ENCODE data around the gene UGCG.
"Not testable (repeated sequence)": the region's sequence is repeated elsewhere in the genome, so short reads cannot be mapped to it uniquely, and the experiment has no call there.

The UGCG gene

DNA sequence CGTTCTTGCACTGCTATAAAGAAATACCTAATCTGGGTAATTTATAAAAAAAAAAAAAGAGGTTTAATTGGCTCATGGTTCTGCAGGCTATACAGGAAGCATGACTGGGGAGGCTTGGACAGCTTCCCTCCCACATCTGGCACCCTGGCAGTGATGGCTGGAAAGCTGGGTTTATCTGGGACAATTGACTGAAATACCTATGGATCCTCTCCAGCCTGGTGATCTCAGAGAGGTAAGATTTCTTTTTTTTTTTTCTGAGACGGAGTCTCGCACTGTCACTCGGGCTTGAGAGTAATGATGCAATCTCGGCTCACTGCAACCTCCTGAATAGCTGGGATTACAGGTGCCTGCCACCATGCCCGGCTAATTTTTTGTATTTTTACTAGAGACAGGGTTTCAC is 22.7 kb upstream of the UGCG start:
- no peak for DNase-seq (ENCODE audit: low read depth in 1 of 2, low spot score in 1 of 2)
- in situ Hi-C loops (cut with HindIII; ENCODE audit: low pct_unique_long_range_greater_than_20kb, low sequenced_read_pairs) = no loop called here
- no peak for TF ChIP-seq JUND (IDR thresholded peaks at IDR 0.05; ENCODE audit: low read depth)

DNA sequence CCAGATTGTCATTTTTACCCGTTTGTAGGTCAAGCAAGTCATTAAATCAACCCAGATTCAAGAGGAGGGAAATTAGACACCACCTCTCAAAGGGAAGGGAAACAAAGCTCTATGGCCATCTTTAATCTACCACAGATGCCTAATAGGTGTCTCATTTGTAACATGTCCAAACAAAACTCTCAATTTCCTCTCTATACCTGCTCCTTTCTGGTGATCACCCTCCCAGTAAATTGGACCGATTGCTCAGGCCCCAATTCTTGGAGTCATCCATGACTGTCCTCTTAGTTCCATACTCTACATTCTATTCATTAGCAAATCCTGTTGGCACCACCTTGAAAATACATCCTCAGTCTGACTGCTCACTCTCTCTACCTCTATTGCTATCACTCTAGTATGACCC is 22.1 kb upstream of the UGCG start:
- no peak for TF ChIP-seq JUND (IDR thresholded peaks at IDR 0.05; ENCODE audit: low read depth)
- in situ Hi-C loops (cut with HindIII; ENCODE audit: low pct_unique_long_range_greater_than_20kb, low sequenced_read_pairs) = no loop called here
- no peak for DNase-seq (ENCODE audit: low read depth in 1 of 2, low spot score in 1 of 2)

DNA sequence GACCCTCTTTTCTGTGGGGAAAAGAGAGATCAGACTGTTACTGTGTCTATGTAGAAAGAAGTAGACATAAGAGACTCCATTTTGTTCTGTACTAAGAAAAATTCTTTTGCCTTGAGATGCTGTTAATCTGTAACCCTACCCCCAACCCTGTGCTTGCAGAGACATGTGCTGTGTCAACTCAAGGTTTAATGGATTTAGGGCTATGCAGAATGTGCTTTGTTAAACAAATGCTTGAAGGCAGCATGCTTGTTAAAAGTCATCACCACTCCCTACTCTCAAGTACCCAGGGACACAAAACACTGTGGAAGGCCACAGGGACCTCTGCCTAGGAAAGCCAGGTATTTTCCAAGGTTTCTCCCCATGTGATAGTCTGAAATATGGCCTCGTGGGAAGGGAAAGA is 21.3 kb upstream of the UGCG start:
- in situ Hi-C loops (cut with HindIII; ENCODE audit: low pct_unique_long_range_greater_than_20kb, low sequenced_read_pairs); DNase-seq (ENCODE audit: low read depth in 1 of 2, low spot score in 1 of 2): not testable (repeated sequence)

DNA sequence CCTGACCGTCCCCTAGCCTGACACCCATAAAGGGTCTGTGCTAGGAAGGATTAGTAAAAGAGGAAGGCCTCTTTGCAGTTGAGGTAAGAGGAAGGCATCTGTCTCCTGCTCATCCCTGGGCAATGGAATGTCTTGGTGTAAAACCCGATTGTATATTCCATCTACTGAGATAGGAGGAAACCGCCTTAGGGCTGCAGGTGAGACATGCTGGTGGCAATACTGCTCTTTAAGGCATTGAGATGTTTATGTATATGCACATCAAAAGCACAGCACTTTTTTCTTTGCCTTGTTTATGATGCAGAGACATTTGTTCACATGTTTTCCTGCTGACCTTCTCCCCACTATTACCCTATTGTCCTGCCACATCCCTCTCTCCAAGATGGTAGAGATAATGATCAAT is 20.9 kb upstream of the UGCG start:
- DNase-seq (ENCODE audit: low read depth in 1 of 2, low spot score in 1 of 2); in situ Hi-C loops (cut with HindIII; ENCODE audit: low pct_unique_long_range_greater_than_20kb, low sequenced_read_pairs): not testable (repeated sequence)

DNA sequence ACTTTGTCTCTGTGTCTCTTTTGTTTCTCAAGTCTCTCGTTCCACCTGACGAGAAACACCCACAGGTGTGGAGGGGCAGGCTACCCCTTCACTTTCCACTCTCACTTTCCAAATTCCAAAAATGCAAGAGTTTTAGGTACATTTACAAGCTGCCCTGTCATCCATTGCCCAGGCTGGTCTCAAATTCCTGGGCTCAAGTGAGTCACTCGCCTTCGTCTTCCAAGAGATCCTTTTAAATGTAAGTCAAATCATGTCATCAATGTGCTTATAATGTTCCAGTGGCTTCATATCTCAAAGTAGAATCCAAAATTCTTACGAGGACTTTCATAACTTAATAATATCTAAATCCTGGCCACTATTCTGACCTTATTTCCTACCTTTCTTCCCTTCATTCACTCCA is 20.4 kb upstream of the UGCG start:
- DNase-seq (ENCODE audit: low read depth in 1 of 2, low spot score in 1 of 2) = no peak
- in situ Hi-C loops (cut with HindIII; ENCODE audit: low pct_unique_long_range_greater_than_20kb, low sequenced_read_pairs) = no loop called here
- TF ChIP-seq JUND (IDR thresholded peaks at IDR 0.05; ENCODE audit: low read depth) = no peak

DNA sequence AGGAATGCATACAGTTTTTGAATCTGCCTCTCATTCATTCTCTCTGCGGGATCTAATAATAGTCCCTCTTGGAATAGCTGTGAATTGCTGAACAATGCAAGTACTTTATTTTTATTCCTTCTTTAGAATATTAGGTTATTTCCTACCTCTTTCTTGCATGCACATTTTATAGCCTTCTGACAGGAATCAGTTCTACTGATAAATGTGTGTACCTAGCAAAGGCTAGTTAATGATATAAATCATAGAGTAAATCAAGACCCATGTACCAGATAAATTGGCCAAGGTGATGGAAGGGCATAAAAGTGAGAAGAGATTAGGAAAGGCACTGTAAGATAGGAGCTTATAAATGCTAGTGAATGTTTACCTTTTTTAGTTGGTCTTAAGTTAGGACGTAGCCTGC is 19.2 kb upstream of the UGCG start:
- TF ChIP-seq JUND (IDR thresholded peaks at IDR 0.05; ENCODE audit: low read depth) = 0 out of 2 replicates have a peak, but pooled peaks have one; percentile 19
- no peak for DNase-seq (ENCODE audit: low read depth in 1 of 2, low spot score in 1 of 2)
- in situ Hi-C loops (cut with HindIII; ENCODE audit: low pct_unique_long_range_greater_than_20kb, low sequenced_read_pairs) = no loop called here

DNA sequence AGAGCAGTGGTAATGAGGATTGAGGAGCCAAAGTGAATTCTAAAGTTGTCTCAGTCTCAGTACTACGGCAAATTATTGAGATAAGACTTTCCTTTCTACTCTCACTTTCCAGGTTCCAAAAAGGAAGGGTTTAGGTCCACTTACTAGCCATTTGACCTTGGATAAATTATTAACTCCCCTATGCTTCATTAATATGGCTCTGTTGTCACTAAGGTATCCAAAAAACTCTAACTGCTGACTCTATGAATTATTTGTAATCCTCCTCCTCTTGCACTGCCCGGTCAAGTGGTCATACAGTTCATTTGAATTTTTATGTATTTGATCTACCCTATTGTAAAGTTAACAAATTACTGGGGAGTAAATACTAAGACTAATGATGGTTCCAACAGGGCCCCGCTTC is 17.7 kb upstream of the UGCG start:
- in situ Hi-C loops (cut with HindIII; ENCODE audit: low pct_unique_long_range_greater_than_20kb, low sequenced_read_pairs) = no loop called here
- DNase-seq (ENCODE audit: low read depth in 1 of 2, low spot score in 1 of 2) = no peak
- TF ChIP-seq JUND (IDR thresholded peaks at IDR 0.05; ENCODE audit: low read depth) = no peak

DNA sequence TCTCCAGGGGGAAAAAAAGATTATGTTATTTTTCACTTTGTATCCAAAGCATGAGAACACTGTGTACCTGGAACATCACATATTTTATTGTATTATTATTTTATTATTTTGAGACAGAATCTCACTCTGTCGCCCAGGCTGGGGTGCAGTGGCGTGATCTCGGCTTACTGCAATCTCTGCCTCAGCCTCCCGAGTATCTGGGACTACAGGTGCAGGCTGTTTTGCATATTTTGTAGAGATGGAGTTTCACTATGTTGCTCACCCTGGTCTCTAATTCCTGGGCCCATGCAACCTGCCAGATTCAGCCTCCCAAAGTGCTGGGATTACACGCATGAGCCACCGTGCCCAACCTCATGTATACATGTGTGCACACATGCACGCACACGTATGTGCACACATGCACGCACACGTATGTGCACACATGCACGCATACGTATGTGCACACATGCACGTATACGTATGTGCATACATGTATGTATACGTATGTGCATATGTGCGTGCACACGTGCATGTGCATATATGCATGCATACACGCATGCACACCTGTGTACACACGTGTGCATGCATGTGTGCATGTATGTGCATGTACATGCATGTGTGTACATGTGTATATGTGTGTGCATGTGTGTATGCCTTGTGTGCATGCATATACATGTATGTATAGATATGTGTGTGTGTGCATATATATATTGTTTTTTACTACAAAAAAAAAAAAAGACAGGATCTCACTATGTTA is 9.5 kb upstream of the UGCG start:
- DNase-seq (ENCODE audit: low read depth in 1 of 2, low spot score in 1 of 2) = no peak
- in situ Hi-C loops (cut with HindIII; ENCODE audit: low pct_unique_long_range_greater_than_20kb, low sequenced_read_pairs) = no loop called here
- TF ChIP-seq JUND (IDR thresholded peaks at IDR 0.05; ENCODE audit: low read depth) = no peak

DNA sequence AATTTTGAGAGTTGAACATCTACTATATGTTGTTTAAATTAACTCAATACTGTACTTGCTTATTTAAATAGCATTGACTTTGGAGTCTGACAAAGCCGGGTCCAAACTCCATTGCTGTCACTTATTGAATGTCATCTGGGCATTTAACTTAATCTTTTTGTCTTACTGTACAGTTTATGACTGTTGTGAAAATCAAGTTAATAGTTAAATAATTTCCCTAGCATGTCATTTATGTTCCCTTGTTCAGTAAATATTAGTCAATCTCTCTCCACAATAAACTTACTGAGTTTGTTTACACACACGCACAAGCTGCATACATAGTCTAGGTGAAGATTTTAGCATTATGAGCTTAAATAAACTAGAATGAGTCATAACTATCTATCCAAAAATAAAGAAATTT is 6.3 kb upstream of the UGCG start:
- in situ Hi-C loops (cut with HindIII; ENCODE audit: low pct_unique_long_range_greater_than_20kb, low sequenced_read_pairs) = no loop called here
- no peak for DNase-seq (ENCODE audit: low read depth in 1 of 2, low spot score in 1 of 2)
- TF ChIP-seq JUND (IDR thresholded peaks at IDR 0.05; ENCODE audit: low read depth) = no peak

DNA sequence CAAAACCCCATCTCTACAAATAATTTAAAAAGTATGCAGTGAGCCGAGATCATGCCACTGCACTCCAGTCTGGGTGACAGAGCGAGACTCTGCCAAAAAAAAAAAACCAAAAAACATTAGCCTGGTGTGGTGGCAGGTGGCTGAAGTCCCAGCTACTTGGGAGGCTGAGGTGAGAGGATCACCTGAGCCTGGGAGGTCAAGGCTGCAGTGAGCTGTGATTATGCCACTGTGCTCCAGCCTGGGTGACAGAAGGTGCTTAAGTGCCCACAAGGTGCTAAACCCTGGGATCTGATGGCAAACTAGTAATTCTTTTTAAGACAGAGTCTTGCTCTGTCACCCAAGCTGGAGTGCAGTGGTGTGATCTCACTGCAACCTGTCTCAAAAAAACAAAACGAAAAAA is 5.7 kb upstream of the UGCG start:
- DNase-seq (ENCODE audit: low read depth in 1 of 2, low spot score in 1 of 2); in situ Hi-C loops (cut with HindIII; ENCODE audit: low pct_unique_long_range_greater_than_20kb, low sequenced_read_pairs): not testable (repeated sequence)

DNA sequence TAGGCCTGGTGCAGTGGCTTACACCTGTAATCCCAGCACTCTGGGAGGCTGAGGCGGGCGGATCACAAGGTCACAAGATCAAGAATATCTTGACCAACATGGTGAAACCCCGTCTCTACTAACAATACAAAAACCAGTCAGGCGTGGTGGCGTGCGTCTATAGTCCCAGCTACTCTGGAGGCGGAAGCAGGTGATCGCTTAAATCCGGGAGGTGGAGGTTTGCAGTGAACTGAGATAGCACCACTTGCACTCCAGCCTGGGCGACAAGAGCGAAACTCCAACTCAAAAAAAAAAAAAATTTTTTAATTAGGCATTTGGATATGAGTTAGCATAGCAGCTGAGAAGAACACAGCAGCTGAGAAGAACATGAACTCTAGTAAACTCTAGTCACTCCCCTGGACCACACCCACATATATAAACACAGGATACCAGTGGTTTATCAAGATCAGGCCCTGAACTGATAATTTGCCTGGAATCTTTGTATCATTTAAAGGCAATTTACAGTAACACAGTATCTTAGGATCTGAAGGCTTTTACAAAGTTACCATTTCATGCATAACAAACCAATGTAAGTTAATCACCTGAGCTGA is 4.6 kb upstream of the UGCG start:
- DNase-seq (ENCODE audit: low read depth in 1 of 2, low spot score in 1 of 2) = no peak
- TF ChIP-seq JUND (IDR thresholded peaks at IDR 0.05; ENCODE audit: low read depth) = no peak
- in situ Hi-C loops (cut with HindIII; ENCODE audit: low pct_unique_long_range_greater_than_20kb, low sequenced_read_pairs) = no loop called here

DNA sequence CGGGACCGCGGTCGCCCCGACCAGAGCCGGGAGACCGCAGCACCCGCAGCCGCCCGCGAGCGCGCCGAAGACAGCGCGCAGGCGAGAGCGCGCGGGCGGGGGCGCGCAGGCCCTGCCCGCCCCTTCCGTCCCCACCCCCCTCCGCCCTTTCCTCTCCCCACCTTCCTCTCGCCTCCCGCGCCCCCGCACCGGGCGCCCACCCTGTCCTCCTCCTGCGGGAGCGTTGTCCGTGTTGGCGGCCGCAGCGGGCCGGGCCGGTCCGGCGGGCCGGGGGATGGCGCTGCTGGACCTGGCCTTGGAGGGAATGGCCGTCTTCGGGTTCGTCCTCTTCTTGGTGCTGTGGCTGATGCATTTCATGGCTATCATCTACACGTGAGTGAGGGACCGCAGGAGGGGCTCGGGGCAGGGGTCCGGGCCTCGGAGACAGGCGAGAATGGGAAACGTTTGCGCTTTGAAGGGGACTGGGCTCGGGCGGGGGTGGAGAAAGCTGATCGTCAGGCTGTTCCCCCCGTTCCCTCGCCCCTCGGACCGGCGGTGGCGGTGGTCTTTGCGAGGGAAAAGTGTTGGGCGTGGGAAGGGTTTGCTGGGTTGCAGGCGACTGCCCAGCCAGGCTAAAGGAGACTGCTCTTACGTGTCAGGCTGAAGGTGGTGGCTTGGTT is 457 bp downstream of the UGCG start:
- in situ Hi-C loops (cut with HindIII; ENCODE audit: low pct_unique_long_range_greater_than_20kb, low sequenced_read_pairs) = no loop called here
- DNase-seq (ENCODE audit: low read depth in 1 of 2, low spot score in 1 of 2) = peak in 1 of 2 experiments; percentile 30
- no peak for TF ChIP-seq JUND (IDR thresholded peaks at IDR 0.05; ENCODE audit: low read depth)

DNA sequence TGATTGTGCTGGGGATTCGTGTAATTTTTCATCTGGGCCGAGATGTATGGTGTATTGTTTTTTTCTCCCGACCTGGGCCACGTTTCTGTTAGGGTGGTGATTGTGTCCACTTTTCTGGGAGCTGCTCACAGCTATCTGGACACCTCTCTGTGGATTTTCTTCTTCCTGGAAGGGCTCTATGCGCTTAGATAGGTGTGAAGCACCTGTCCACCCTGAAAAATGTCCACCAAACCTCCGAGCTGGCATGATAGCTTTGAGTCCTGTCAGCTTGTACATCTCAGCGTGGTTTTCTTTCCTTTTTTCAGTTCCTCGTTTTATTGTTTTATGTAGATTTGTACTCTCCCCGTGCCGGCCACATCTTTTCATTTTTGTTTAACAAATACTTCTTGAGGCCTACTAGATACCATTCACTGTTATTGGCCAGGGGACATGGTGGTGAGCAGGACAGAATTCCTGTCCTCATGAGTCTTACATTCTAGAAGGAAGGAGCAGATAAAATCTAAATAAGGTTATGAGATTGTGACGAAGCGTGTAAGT is 1.1 kb downstream of the UGCG start:
- no peak for TF ChIP-seq JUND (IDR thresholded peaks at IDR 0.05; ENCODE audit: low read depth)
- peak; percentile 28 to 68 for DNase-seq (ENCODE audit: low read depth in 1 of 2, low spot score in 1 of 2)
- in situ Hi-C loops (cut with HindIII; ENCODE audit: low pct_unique_long_range_greater_than_20kb, low sequenced_read_pairs) = no loop called here
